Astrocyte (in vitro differentiated cells and primary cell): ENCODE results near the gene MBD5. TPM values are rescaled to one million over a fixed set of nuclear protein-coding genes. Genes with fewer than 3 reads are reported as not detected.

ENCODE experiments used
- DNase-seq: peaks from one replicate; pipeline ENCODE4 v3.0.0-alpha.2; 2010; ENCODE audit warnings: low read depth
- FAIRE-seq: peaks from 2 replicates; lab custom pipeline; 2011; peaks lifted over from hg19 to GRCh38; lab: Jason Lieb, UNC
- H2AFZ ChIP-seq: 2 replicates; pipeline ENCODE4 v1.6.0; 2012; ENCODE audit warnings: low read depth, low read length, inconsistent platforms
- H3K27ac ChIP-seq: 2 replicates; pipeline ENCODE4 v1.5.1; 2011; ENCODE audit warnings: low read depth, low read length, inconsistent platforms
- H3K27me3 ChIP-seq: 2 replicates; pipeline ENCODE4 v1.6.0; 2011; ENCODE audit warnings: low read length, inconsistent platforms; ENCODE audit not compliant: insufficient read depth
- H3K36me3 ChIP-seq: 2 replicates; pipeline ENCODE4 v1.5.1; 2011; ENCODE audit warnings: low read length, inconsistent platforms; ENCODE audit not compliant: insufficient read depth
- H3K4me1 ChIP-seq: 2 replicates; pipeline ENCODE4 v1.5.1; 2011; ENCODE audit warnings: low read length, inconsistent platforms; ENCODE audit not compliant: insufficient read depth
- H3K4me2 ChIP-seq: 2 replicates; pipeline ENCODE4 v1.6.0; 2012; ENCODE audit warnings: low read length, inconsistent platforms
- H3K4me3 ChIP-seq: 2 replicates; pipeline ENCODE4 v1.5.1; 2011; ENCODE audit warnings: low read depth, mild to moderate bottlenecking, low read length, inconsistent platforms; ENCODE audit not compliant: insufficient read depth
- H3K79me2 ChIP-seq: 2 replicates; pipeline ENCODE4 v1.6.0; 2012; ENCODE audit warnings: mild to moderate bottlenecking, low read length, inconsistent platforms; ENCODE audit not compliant: insufficient read depth
- H3K9ac ChIP-seq: 2 replicates; pipeline ENCODE4 v1.6.0; 2012; ENCODE audit warnings: mild to moderate bottlenecking, low read length, inconsistent platforms
- H3K9me3 ChIP-seq: 2 replicates; pipeline ENCODE4 v1.5.1; 2012; ENCODE audit warnings: low read depth, mild to moderate bottlenecking, low read length, inconsistent platforms; ENCODE audit not compliant: insufficient read depth
- H4K20me1 ChIP-seq: 2 replicates; pipeline ENCODE4 v1.6.0; 2012; ENCODE audit warnings: low read length, inconsistent platforms; ENCODE audit not compliant: insufficient read depth
- H3K27ac Mint-ChIP-seq: one replicate; pipeline ENCODE4 v1.8.0; 2021; ENCODE audit warnings: mild to moderate bottlenecking, mixed read lengths; ENCODE audit not compliant: unreplicated experiment
- H3K27me3 Mint-ChIP-seq: one replicate; pipeline ENCODE4 v1.8.0; 2021; ENCODE audit warnings: low read depth, mixed read lengths; ENCODE audit not compliant: unreplicated experiment
- H3K36me3 Mint-ChIP-seq: one replicate; pipeline ENCODE4 v1.8.0; 2021; ENCODE audit warnings: low read depth, mixed read lengths; ENCODE audit not compliant: unreplicated experiment
- H3K4me1 Mint-ChIP-seq: one replicate; pipeline ENCODE4 v1.8.0; 2021; ENCODE audit warnings: low read depth, mixed read lengths; ENCODE audit not compliant: unreplicated experiment
- H3K4me3 Mint-ChIP-seq: one replicate; pipeline ENCODE4 v1.8.0; 2021; ENCODE audit warnings: mild to moderate bottlenecking, moderate library complexity, mixed read lengths; ENCODE audit not compliant: unreplicated experiment
- H3K9me3 Mint-ChIP-seq: one replicate; pipeline ENCODE4 v1.8.0; 2021; ENCODE audit warnings: mild to moderate bottlenecking, mixed read lengths; ENCODE audit not compliant: unreplicated experiment
- CTCF ChIP-seq: IDR thresholded peaks from 2 replicates; pipeline ENCODE4 v1.5.1; 2011; ENCODE audit warnings: low read depth, mild to moderate bottlenecking, inconsistent platforms, low read length, moderate library complexity; ENCODE audit not compliant: insufficient read depth
- EZH2 ChIP-seq: IDR thresholded peaks from 2 replicates; pipeline ENCODE4 v1.6.1; 2012; ENCODE audit warnings: mild to moderate bottlenecking, low read length, inconsistent platforms; ENCODE audit not compliant: insufficient read depth
- total RNA-seq: library from RNA; stranded (reverse); gene quantifications from 2 replicates; pipeline ENCODE4 v1.2.1, GENCODE V29; 2021

The MBD5 gene
- total RNA-seq, 1 donor from 2014 or later, result 53.6 TPM

- H3K4me1 Mint-ChIP-seq, result peaks cover 3% of the 10 kb centered on the region
- no peaks in the 10 kb centered on the region for H3K4me1 ChIP-seq
- H3K79me2 ChIP-seq, result no peaks in the 10 kb centered on the region
- H2AFZ ChIP-seq, result no peak overlapping the region
- no peak for DNase-seq
- FAIRE-seq, result no peak
- no peaks in the 10 kb centered on the region for H3K36me3 Mint-ChIP-seq
- H3K36me3 ChIP-seq, result no peaks in the 10 kb centered on the region
- peaks cover 4% of the 10 kb centered on the region for H3K27me3 Mint-ChIP-seq
- H3K9ac ChIP-seq, result no peak overlapping the region
- H3K4me3 ChIP-seq, result no peak overlapping the region
- H3K4me3 Mint-ChIP-seq, result no peak overlapping the region
- no peak overlapping the region for H3K27ac ChIP-seq
- H4K20me1 ChIP-seq, result no peaks in the 10 kb centered on the region
- H3K27me3 ChIP-seq, result no peaks in the 10 kb centered on the region
- no peak overlapping the region for H3K4me2 ChIP-seq
- H3K27ac Mint-ChIP-seq, result no peak overlapping the region
- H3K9me3 ChIP-seq, result no peaks in the 10 kb centered on the region
- TF ChIP-seq EZH2 (no peak), CTCF (no peak)
- H3K9me3 Mint-ChIP-seq, result no peaks in the 10 kb centered on the region
Observed at GRCh38 chr2:148548716-148549400, 528.0 kb downstream of the MBD5 start.

- no peak overlapping the region for H3K9ac ChIP-seq
- no peak overlapping the region for H3K27ac ChIP-seq
- peaks cover 5% of the 10 kb centered on the region for H3K9me3 Mint-ChIP-seq
- DNase-seq (no peak), FAIRE-seq (no peak)
- H3K36me3 ChIP-seq, result no peaks in the 10 kb centered on the region
- H4K20me1 ChIP-seq, result no peaks in the 10 kb centered on the region
- H3K9me3 ChIP-seq, result no peaks in the 10 kb centered on the region
- H3K27me3 Mint-ChIP-seq, result peaks cover 4% of the 10 kb centered on the region
- no peak overlapping the region for H2AFZ ChIP-seq
- H3K4me2 ChIP-seq, result peak overlapping the region; percentile 11
- no peak overlapping the region for H3K4me3 Mint-ChIP-seq
- H3K4me3 ChIP-seq, result no peak overlapping the region
- TF ChIP-seq CTCF, result no peak
- no peaks in the 10 kb centered on the region for H3K36me3 Mint-ChIP-seq
- H3K27ac Mint-ChIP-seq, result no peak overlapping the region
- no peaks in the 10 kb centered on the region for H3K27me3 ChIP-seq
- H3K4me1 ChIP-seq, result no peaks in the 10 kb centered on the region
- no peaks in the 10 kb centered on the region for H3K4me1 Mint-ChIP-seq
- H3K79me2 ChIP-seq, result no peaks in the 10 kb centered on the region
Observed at GRCh38 chr2:148552675-148553331, 531.9 kb downstream of the MBD5 start.
